ENCODE data around the gene E2F7.

Gene E2F7

DNA sequence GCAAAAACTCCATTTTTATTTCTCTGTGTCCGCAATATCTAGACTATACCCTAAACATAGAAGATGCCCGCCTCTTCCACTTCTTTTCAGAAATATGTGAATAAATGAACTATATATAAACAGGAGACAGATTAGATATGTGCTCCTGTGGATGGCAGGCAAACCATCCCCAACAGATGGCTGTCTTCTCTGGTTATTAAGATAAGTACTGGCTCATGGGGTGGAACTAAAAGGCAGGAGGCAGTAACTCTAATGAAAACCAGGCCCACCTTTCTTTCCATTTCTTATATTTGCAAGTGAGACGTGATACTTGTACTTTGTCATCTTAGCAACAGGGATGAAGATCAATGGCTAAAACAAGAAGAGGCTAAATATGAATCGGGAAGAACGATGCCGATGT lies 20.2 kb downstream of the E2F7 start:
- Histone ChIP-seq H3K4me1 (ENCODE audit: insufficient read depth, low read length) (no peaks in the 10 kb centered on the region), H3K9me3 (ENCODE audit: insufficient read depth, low read depth, low read length) (no peaks in the 10 kb centered on the region), H3K4me3 (ENCODE audit: low read length) (no peak overlapping the region), H3K9ac (ENCODE audit: low read depth, low read length) (no peak overlapping the region), H3K27me3 (ENCODE audit: insufficient read depth, low read length) (no peaks in the 10 kb centered on the region), H3K36me3 (ENCODE audit: insufficient read depth, low read length) (peaks cover 97% of the 10 kb centered on the region), H3K27ac (ENCODE audit: low read depth, low read length) (no peak overlapping the region)
- 96% methylated on average over 5 of the region's 6 CpGs for WGBS

- WGBS: 96% methylated on average over 1 of the region's 2 CpGs
- no peak overlapping the region for H3K27ac ChIP-seq (ENCODE audit: low read depth, low read length)
- no peak overlapping the region for H3K9ac ChIP-seq (ENCODE audit: low read depth, low read length)
- H3K36me3 ChIP-seq (ENCODE audit: insufficient read depth, low read length): peaks cover 97% of the 10 kb centered on the region
- H3K27me3 ChIP-seq (ENCODE audit: insufficient read depth, low read length): no peaks in the 10 kb centered on the region
- H3K4me1 ChIP-seq (ENCODE audit: insufficient read depth, low read length): no peaks in the 10 kb centered on the region
- no peak overlapping the region for H3K4me3 ChIP-seq (ENCODE audit: low read length)
- no peaks in the 10 kb centered on the region; the same call in 1 of the 2 replicates for H3K9me3 ChIP-seq (ENCODE audit: insufficient read depth, low read depth, low read length)
These were observed 20.6 kb downstream of the E2F7 start for GRCh38 chr12:77044721-77045120.

DNA sequence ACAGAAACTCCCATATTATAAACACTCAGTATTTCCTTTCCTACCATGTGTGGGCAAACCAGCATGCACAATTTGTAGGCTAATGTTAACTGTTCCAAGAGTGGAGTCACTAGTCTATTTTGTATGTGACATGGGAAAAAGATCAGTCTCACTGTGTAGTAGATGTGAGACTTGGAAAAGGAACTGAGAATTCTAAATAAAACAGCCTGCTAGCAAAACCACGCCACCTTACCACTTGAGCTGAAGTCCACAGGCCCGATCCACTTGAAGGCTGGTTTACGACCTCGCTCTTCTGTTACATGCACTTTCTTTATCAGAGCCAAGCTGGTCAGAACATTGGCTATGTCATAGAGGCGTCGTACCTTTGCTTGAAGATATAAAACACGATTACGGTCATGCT lies 22.5 kb downstream of the E2F7 start:
- no peak overlapping the region for H3K27ac ChIP-seq (ENCODE audit: low read depth, low read length)
- no peak overlapping the region for H3K9ac ChIP-seq (ENCODE audit: low read depth, low read length)
- H3K36me3 ChIP-seq (ENCODE audit: insufficient read depth, low read length): peaks cover 97% of the 10 kb centered on the region
- no peak overlapping the region for H3K4me3 ChIP-seq (ENCODE audit: low read length)
- H3K4me1 ChIP-seq (ENCODE audit: insufficient read depth, low read length): no peaks in the 10 kb centered on the region
- no peaks in the 10 kb centered on the region for H3K27me3 ChIP-seq (ENCODE audit: insufficient read depth, low read length)
- 98% methylated on average over 8 of the region's 8 CpGs for WGBS
- peaks cover 13% of the 10 kb centered on the region; the same call in 1 of the 2 replicates for H3K9me3 ChIP-seq (ENCODE audit: insufficient read depth, low read depth, low read length)

DNA sequence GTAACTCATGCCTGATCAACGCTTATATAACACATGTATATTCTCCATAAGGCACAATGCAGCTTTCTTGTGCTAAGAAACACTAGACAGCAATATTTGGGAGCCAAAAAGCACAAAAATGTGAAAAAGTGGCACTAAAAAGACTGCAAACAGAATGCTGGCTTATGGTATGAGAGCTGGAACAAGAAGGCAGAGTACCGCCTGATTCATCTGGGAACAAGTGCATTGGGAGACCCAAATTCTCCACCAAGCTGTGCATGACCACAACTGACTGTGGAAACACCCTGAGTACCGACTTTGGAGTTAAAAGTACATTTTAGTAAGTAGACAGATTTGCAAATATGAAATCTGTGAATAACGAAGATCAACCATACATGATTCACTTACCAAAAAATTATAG lies 25.1 kb downstream of the E2F7 start:
- peaks cover 92% of the 10 kb centered on the region for H3K36me3 ChIP-seq (ENCODE audit: insufficient read depth, low read length)
- no peaks in the 10 kb centered on the region for H3K4me1 ChIP-seq (ENCODE audit: insufficient read depth, low read length)
- no peak overlapping the region for H3K27ac ChIP-seq (ENCODE audit: low read depth, low read length)
- H3K9me3 ChIP-seq (ENCODE audit: insufficient read depth, low read depth, low read length): peaks cover 13% of the 10 kb centered on the region; the same call in 1 of the 2 replicates
- H3K9ac ChIP-seq (ENCODE audit: low read depth, low read length): no peak overlapping the region
- no peaks in the 10 kb centered on the region for H3K27me3 ChIP-seq (ENCODE audit: insufficient read depth, low read length)
- H3K4me3 ChIP-seq (ENCODE audit: low read length): no peak overlapping the region
- 94% methylated on average over 3 of the region's 4 CpGs for WGBS

DNA sequence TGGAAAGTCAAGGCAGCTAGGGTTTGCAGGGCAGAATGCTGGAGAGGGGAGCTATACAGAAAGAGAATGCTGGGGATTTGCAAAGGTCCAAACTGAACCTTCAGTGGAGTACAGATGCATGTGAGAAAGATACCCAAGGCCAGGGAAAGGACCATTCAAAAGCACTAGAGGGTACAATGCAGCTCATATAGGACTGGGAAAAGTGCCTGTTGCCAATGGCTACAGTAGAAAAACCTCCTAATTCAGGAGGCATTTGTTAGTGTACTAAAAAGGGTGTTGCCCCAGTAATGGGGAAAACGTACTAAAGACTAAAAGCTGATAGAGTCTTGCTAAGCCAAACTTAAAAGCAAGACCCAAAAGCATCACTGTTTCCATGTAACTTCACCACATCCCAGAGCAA lies 30.1 kb downstream of the E2F7 start:
- Histone ChIP-seq H3K9me3 (ENCODE audit: insufficient read depth, low read depth, low read length) (peaks cover 13% of the 10 kb centered on the region; the same call in 1 of the 2 replicates), H3K9ac (ENCODE audit: low read depth, low read length) (no peak overlapping the region), H3K4me1 (ENCODE audit: insufficient read depth, low read length) (no peaks in the 10 kb centered on the region), H3K27me3 (ENCODE audit: insufficient read depth, low read length) (no peaks in the 10 kb centered on the region), H3K36me3 (ENCODE audit: insufficient read depth, low read length) (peaks cover 94% of the 10 kb centered on the region), H3K4me3 (ENCODE audit: low read length) (no peak overlapping the region), H3K27ac (ENCODE audit: low read depth, low read length) (no peak overlapping the region)
- WGBS: 85% methylated on average over 1 of the region's 1 CpG

GRCh38 chr12:77033658-77034536 lies 31.5 kb downstream of the E2F7 start:
- H3K4me1 ChIP-seq (ENCODE audit: insufficient read depth, low read length): no peaks in the 10 kb centered on the region
- H3K27ac ChIP-seq (ENCODE audit: low read depth, low read length): no peak overlapping the region
- H3K9me3 ChIP-seq (ENCODE audit: insufficient read depth, low read depth, low read length): peaks cover 7% of the 10 kb centered on the region; the same call in 1 of the 2 replicates
- 93% methylated on average over 7 of the region's 9 CpGs for WGBS
- H3K27me3 ChIP-seq (ENCODE audit: insufficient read depth, low read length): no peaks in the 10 kb centered on the region
- no peak overlapping the region for H3K4me3 ChIP-seq (ENCODE audit: low read length)
- no peak overlapping the region for H3K9ac ChIP-seq (ENCODE audit: low read depth, low read length)
- peaks cover 94% of the 10 kb centered on the region for H3K36me3 ChIP-seq (ENCODE audit: insufficient read depth, low read length)

- Histone ChIP-seq H3K27me3 (ENCODE audit: insufficient read depth, low read length) (no peaks in the 10 kb centered on the region), H3K36me3 (ENCODE audit: insufficient read depth, low read length) (peaks cover 91% of the 10 kb centered on the region), H3K4me3 (ENCODE audit: low read length) (no peak overlapping the region), H3K4me1 (ENCODE audit: insufficient read depth, low read length) (no peaks in the 10 kb centered on the region), H3K27ac (ENCODE audit: low read depth, low read length) (no peak overlapping the region), H3K9me3 (ENCODE audit: insufficient read depth, low read depth, low read length) (no peaks in the 10 kb centered on the region), H3K9ac (ENCODE audit: low read depth, low read length) (no peak overlapping the region)
- WGBS: 91% methylated on average over 2 of the region's 2 CpGs
These were observed 33.0 kb downstream of the E2F7 start for GRCh38 chr12:77032406-77032805.

DNA sequence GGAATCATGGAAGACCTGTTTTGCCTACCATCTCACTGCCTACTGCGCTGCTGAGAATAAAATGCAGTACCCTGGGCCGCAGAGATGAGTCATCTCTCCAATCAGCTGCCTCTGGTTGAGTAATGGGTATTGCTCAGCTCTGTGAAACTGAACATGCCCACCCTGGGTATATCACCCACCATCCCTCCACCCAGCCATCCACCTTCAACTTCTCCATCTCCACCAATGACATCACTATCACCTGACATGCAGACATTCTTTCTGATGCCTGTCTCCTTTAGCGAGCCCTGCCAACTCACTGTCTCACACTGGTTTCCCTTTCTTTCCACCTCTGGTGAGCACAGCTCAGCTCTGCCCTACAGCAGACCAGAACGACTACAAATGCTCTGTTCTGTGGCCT lies 33.6 kb downstream of the E2F7 start:
- Histone ChIP-seq H3K36me3 (ENCODE audit: insufficient read depth, low read length) (peaks cover 93% of the 10 kb centered on the region), H3K9ac (ENCODE audit: low read depth, low read length) (no peak overlapping the region)
- 94% methylated on average over 4 of the region's 4 CpGs for WGBS

GRCh38 chr12:77025782-77026314 lies 39.5 kb downstream of the E2F7 start:
- Histone ChIP-seq H3K9ac (ENCODE audit: low read depth, low read length) (no peak overlapping the region), H3K27ac (ENCODE audit: low read depth, low read length) (no peak overlapping the region), H3K4me3 (ENCODE audit: low read length) (no peak overlapping the region), H3K27me3 (ENCODE audit: insufficient read depth, low read length) (no peaks in the 10 kb centered on the region), H3K4me1 (ENCODE audit: insufficient read depth, low read length) (no peaks in the 10 kb centered on the region), H3K36me3 (ENCODE audit: insufficient read depth, low read length) (peaks cover 96% of the 10 kb centered on the region), H3K9me3 (ENCODE audit: insufficient read depth, low read depth, low read length) (no peaks in the 10 kb centered on the region)
- 95% methylated on average over 6 of the region's 6 CpGs for WGBS

More for the DNA sequence above, 33.6 kb downstream of the E2F7 start:
- H3K27me3 ChIP-seq (ENCODE audit: insufficient read depth, low read length): no peaks in the 10 kb centered on the region
- no peaks in the 10 kb centered on the region for H3K9me3 ChIP-seq (ENCODE audit: insufficient read depth, low read depth, low read length)
- H3K4me1 ChIP-seq (ENCODE audit: insufficient read depth, low read length): no peaks in the 10 kb centered on the region
- no peak overlapping the region for H3K27ac ChIP-seq (ENCODE audit: low read depth, low read length)
- no peak overlapping the region for H3K4me3 ChIP-seq (ENCODE audit: low read length)

DNA sequence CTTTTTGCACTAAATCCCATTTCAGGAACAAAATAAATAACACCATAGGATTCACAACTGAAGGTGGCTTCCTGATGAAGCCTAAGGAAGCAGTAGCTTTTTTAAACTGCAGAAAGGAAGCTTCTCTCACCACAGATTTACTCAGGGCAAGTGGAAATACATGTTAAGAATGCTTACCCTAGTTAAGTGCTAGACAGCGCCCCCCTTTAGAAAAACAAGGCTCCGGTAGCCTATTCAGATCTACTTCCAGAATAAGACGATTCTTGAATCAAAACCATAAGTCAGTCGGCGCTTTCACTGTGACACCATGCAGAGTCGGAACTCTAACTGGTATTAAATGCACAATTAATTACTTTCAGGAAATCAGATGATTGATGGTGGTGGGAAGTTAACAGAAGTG lies 41.9 kb downstream of the E2F7 start:
- H3K4me3 ChIP-seq (ENCODE audit: low read length): no peak overlapping the region
- peaks cover 95% of the 10 kb centered on the region for H3K36me3 ChIP-seq (ENCODE audit: insufficient read depth, low read length)
- H3K27ac ChIP-seq (ENCODE audit: low read depth, low read length): no peak overlapping the region
- no peaks in the 10 kb centered on the region for H3K4me1 ChIP-seq (ENCODE audit: insufficient read depth, low read length)
- H3K9me3 ChIP-seq (ENCODE audit: insufficient read depth, low read depth, low read length): no peaks in the 10 kb centered on the region
- WGBS: 93% methylated on average over 6 of the region's 6 CpGs
- no peaks in the 10 kb centered on the region for H3K27me3 ChIP-seq (ENCODE audit: insufficient read depth, low read length)
- H3K9ac ChIP-seq (ENCODE audit: low read depth, low read length): no peak overlapping the region

DNA sequence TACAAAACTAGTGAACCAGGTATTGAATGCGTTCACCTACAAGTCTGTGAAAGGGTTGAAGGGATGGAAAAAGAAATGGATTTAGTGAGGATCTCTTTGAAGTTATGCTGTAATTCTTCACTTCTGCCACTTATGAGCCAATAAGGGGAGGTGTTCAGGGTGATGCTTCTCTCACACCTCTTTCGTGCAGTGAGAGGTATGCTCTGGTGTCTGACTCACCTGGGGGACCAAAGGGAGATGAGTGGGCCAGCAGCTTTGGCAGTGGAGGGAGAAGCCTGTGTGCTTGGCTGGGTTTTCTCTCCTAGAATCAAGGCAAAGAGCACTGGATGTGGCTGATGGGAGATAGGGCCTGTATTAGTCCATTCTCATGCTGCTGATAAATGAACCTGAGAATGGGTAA lies 45.4 kb downstream of the E2F7 start:
- H3K9me3 ChIP-seq (ENCODE audit: insufficient read depth, low read depth, low read length): no peaks in the 10 kb centered on the region
- no peak overlapping the region for H3K4me3 ChIP-seq (ENCODE audit: low read length)
- no peak overlapping the region for H3K9ac ChIP-seq (ENCODE audit: low read depth, low read length)
- 95% methylated on average over 2 of the region's 2 CpGs for WGBS
- H3K27me3 ChIP-seq (ENCODE audit: insufficient read depth, low read length): no peaks in the 10 kb centered on the region
- peaks cover 73% of the 10 kb centered on the region for H3K36me3 ChIP-seq (ENCODE audit: insufficient read depth, low read length)
- no peaks in the 10 kb centered on the region for H3K4me1 ChIP-seq (ENCODE audit: insufficient read depth, low read length)
- no peak overlapping the region for H3K27ac ChIP-seq (ENCODE audit: low read depth, low read length)

Data from HUES64 (cell line).